HL-60 (cell line): ENCODE measurements around the gene ASXL1.

Source experiments
- DNase-seq, 2 experiments: peaks; one replicate each; pipeline ENCODE4 v3.0.0-alpha.2; 2010 to 2020; ENCODE audit warnings: low read depth in 1 of 2, low spot score in 1 of 2
- H3K27ac ChIP-seq: fragments of 250-450 bp; sonication (Bioruptor Pico); replicated peaks from 2 replicates; pipeline ENCODE4 v1.5.1; 2020; ENCODE audit warnings: mild to moderate bottlenecking, moderate library complexity
- H3K27me3 ChIP-seq: fragments of 250-450 bp; sonication (Bioruptor Pico); 2 replicates; pipeline ENCODE4 v1.5.1; 2021; ENCODE audit warnings: mild to moderate bottlenecking, moderate library complexity; ENCODE audit not compliant: insufficient read depth, poor library complexity, severe bottlenecking
- H3K4me3 ChIP-seq: replicated peaks from 2 replicates; pipeline ENCODE4 v1.5.1; 2011; ENCODE audit warnings: mild to moderate bottlenecking, control low read depth, low read length; ENCODE audit not compliant: insufficient read depth
- CTCF ChIP-seq: IDR thresholded peaks from one replicate; pipeline ENCODE4 v1.5.1; 2011; ENCODE audit warnings: low read length, control low read depth, inconsistent platforms; ENCODE audit not compliant: insufficient read depth
- GABPA ChIP-seq: IDR thresholded peaks from 2 replicates; pipeline ENCODE4 v1.6.1; 2012; ENCODE audit warnings: low read depth
- POLR2AphosphoS5 ChIP-seq: IDR thresholded peaks from 2 replicates; pipeline ENCODE4 v1.6.1; 2012; ENCODE audit warnings: low read depth
- REST ChIP-seq: IDR thresholded peaks from 2 replicates; pipeline ENCODE4 v1.6.1; 2012; ENCODE audit warnings: low read depth; ENCODE audit not compliant: insufficient replicate concordance
- SPI1 ChIP-seq: IDR thresholded peaks from 2 replicates; pipeline ENCODE4 v1.6.1; 2012; ENCODE audit warnings: low read depth, mild to moderate bottlenecking, borderline replicate concordance

ASXL1 gene

GRCh38 chr20:32330555-32330897 is 27.6 kb upstream of the ASXL1 start:
- H3K4me3 ChIP-seq, result no peak overlapping the region
- TF ChIP-seq SPI1, result no peak
- no peak for DNase-seq
- no peaks in the 10 kb centered on the region for H3K27me3 ChIP-seq
- H3K27ac ChIP-seq, result no peak overlapping the region

- TF ChIP-seq REST (no peak), SPI1 (no peak), CTCF (no peak), POLR2AphosphoS5 (no peak)
- no peaks in the 10 kb centered on the region for H3K27me3 ChIP-seq
- no peak overlapping the region for H3K27ac ChIP-seq
- H3K4me3 ChIP-seq, result no peak overlapping the region
- DNase-seq, result no peak
Measured at GRCh38 chr20:32332614-32333013, 25.5 kb upstream of the ASXL1 start.

GRCh38 chr20:32333181-32333987 is 24.7 kb upstream of the ASXL1 start:
- DNase-seq, result no peak
- Histone ChIP-seq H3K27me3 (no peaks in the 10 kb centered on the region), H3K27ac (no peak overlapping the region), H3K4me3 (no peak overlapping the region)
- TF ChIP-seq CTCF, result no peak
- TF ChIP-seq REST, result no peak
- TF ChIP-seq SPI1, result no peak
- TF ChIP-seq POLR2AphosphoS5, result no peak
- no peak for TF ChIP-seq GABPA

GRCh38 chr20:32333988-32334885 is 23.9 kb upstream of the ASXL1 start:
- H3K27ac ChIP-seq, result no peak overlapping the region
- no peak overlapping the region for H3K4me3 ChIP-seq
- DNase-seq, result no peak
- H3K27me3 ChIP-seq, result no peaks in the 10 kb centered on the region
- TF ChIP-seq REST, result no peak
- TF ChIP-seq SPI1, result no peak
- TF ChIP-seq GABPA, result no peak
- TF ChIP-seq POLR2AphosphoS5, result no peak
- no peak for TF ChIP-seq CTCF
